A673 (cell line): ENCODE measurements around the gene ANK2. TPM values are rescaled to one million over a fixed set of nuclear protein-coding genes. Genes with fewer than 3 reads are reported as not detected.

Source experiments
- BruUV-seq: library from RNA; stranded (reverse); fragments of 400-500 nt; replicated peaks from 2 replicates; lab custom pipeline; 2021; lab: Mats Ljungman, UMichigan
- CTCF ChIA-PET: fragments of 300-600 bp; sonication (Branson Sonifier 250); formaldehyde crosslinking; loops from one replicate; lab custom pipeline; 2022; ENCODE audit warnings: antibody characterized with exemption; lab: Charles Lee
- POLR2A ChIA-PET: fragments of 300-600 bp; sonication (Branson Sonifier 250); formaldehyde crosslinking; loops from one replicate; lab custom pipeline; 2022; ENCODE audit warnings: antibody characterized with exemption; ENCODE audit not compliant: low non-redundant PET; lab: Charles Lee
- DNase-seq: peaks from one replicate; pipeline ENCODE4 v3.0.0-alpha.2; 2015; ENCODE audit warnings: low spot score
- H3K27ac ChIP-seq: fragments of 200-600 bp; sonication (generic); 2 replicates; pipeline ENCODE4 v1.5.1; 2016; ENCODE audit warnings: mixed run types, low read depth, mild to moderate bottlenecking, mixed read lengths, antibody characterized with exemption, low read length; ENCODE audit not compliant: poor library complexity, severe bottlenecking
- H3K27me3 ChIP-seq: fragments of 200-600 bp; sonication (generic); replicated peaks from 2 replicates; pipeline ENCODE4 v1.6.1; 2017; ENCODE audit warnings: mixed run types, low read depth, mild to moderate bottlenecking, mixed read lengths, antibody characterized with exemption, low read length; ENCODE audit not compliant: insufficient read depth, poor library complexity
- H3K36me3 ChIP-seq: fragments of 200-600 bp; sonication (generic); 2 replicates; pipeline ENCODE4 v1.6.1; 2016; ENCODE audit warnings: mixed run types, mild to moderate bottlenecking, mixed read lengths, antibody characterized with exemption, low read length; ENCODE audit not compliant: insufficient read depth, poor library complexity, severe bottlenecking
- H3K4me1 ChIP-seq: fragments of 200-600 bp; sonication (generic); 2 replicates; pipeline ENCODE4 v1.6.1; 2017; ENCODE audit warnings: mixed run types, mild to moderate bottlenecking, mixed read lengths, antibody characterized with exemption, low read length; ENCODE audit not compliant: insufficient read depth, poor library complexity, severe bottlenecking
- H3K4me3 ChIP-seq: fragments of 200-600 bp; sonication (generic); 2 replicates; pipeline ENCODE4 v1.5.1; 2016; ENCODE audit warnings: low read depth, mixed run types, mild to moderate bottlenecking, mixed read lengths, low read length; ENCODE audit not compliant: poor library complexity, severe bottlenecking
- H3K9me3 ChIP-seq: fragments of 200-600 bp; sonication (generic); 2 replicates; pipeline ENCODE4 v1.6.1; 2016; ENCODE audit warnings: mixed run types, low read depth, mild to moderate bottlenecking, mixed read lengths, antibody characterized with exemption, low read length; ENCODE audit not compliant: poor library complexity, severe bottlenecking
- EZH2 ChIP-seq: fragments of 200-600 bp; sonication (generic); IDR thresholded peaks from 2 replicates; pipeline ENCODE4 v1.6.1; 2017; ENCODE audit warnings: borderline replicate concordance, low read depth, mild to moderate bottlenecking, mixed read lengths, antibody characterized with exemption, low read length; ENCODE audit not compliant: poor library complexity, severe bottlenecking
- intact Hi-C: fragments of 100-400 bp; cut with micrococcal nuclease; formaldehyde crosslinking; loops from one replicate; pipeline ENCODE4 v1.10.0; 2022; ENCODE audit not compliant: unreplicated experiment
- total RNA-seq: library from RNA; stranded (reverse); gene quantifications from 2 replicates; pipeline ENCODE4 v1.2.3, GENCODE V29; 2021
- TF ChIP-seq, protein P1 (sequence below): fragments of 300-800, 200-600 bp; sonication (generic); conservative IDR thresholded peaks from 2 replicates; pipeline ENCODE4 v1.5.1; 2017; ENCODE audit warnings: low read depth, mild to moderate bottlenecking, antibody characterized with exemption, low read length, moderate library complexity, mixed read lengths

ANK2 gene
- total RNA-seq, 1 experiment from 2014 or later, result 12.7 TPM

DNA sequence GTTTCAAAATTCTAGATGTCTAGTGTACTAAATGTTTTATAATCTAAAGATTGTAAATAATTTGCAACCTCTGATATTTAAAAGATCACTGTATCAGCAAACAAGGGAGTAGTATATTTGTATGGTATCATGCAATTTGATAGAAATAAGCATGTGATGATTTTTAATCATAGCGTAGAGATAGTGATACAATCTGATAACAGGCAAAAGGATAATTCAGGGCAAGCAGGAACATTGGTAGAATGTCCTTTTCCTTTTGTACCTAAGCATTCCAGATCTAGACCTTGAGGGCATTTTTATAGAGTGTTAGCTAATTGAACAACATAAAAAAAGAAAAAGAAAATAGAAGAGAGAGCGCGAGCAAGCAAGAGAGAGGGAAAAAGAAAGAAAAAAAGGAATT, 1.4 kb downstream of the ANK2 start:
- no peak for TF ChIP-seq EZH2
- TF ChIP-seq, protein P1, sequence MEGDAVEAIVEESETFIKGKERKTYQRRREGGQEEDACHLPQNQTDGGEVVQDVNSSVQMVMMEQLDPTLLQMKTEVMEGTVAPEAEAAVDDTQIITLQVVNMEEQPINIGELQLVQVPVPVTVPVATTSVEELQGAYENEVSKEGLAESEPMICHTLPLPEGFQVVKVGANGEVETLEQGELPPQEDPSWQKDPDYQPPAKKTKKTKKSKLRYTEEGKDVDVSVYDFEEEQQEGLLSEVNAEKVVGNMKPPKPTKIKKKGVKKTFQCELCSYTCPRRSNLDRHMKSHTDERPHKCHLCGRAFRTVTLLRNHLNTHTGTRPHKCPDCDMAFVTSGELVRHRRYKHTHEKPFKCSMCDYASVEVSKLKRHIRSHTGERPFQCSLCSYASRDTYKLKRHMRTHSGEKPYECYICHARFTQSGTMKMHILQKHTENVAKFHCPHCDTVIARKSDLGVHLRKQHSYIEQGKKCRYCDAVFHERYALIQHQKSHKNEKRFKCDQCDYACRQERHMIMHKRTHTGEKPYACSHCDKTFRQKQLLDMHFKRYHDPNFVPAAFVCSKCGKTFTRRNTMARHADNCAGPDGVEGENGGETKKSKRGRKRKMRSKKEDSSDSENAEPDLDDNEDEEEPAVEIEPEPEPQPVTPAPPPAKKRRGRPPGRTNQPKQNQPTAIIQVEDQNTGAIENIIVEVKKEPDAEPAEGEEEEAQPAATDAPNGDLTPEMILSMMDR, result no peak
- no peak for DNase-seq
- Histone ChIP-seq H3K27me3 (no peaks in the 10 kb centered on the region), H3K4me1 (no peaks in the 10 kb centered on the region), H3K4me3 (no peak overlapping the region), H3K27ac (no peak overlapping the region), H3K36me3 (no peaks in the 10 kb centered on the region), H3K9me3 (no peaks in the 10 kb centered on the region)
- ChIA-PET POLR2A (no interaction called here), CTCF (no interaction called here)
- no TSS peak for BruUV-seq
- intact Hi-C loops, result no loop called here

DNA sequence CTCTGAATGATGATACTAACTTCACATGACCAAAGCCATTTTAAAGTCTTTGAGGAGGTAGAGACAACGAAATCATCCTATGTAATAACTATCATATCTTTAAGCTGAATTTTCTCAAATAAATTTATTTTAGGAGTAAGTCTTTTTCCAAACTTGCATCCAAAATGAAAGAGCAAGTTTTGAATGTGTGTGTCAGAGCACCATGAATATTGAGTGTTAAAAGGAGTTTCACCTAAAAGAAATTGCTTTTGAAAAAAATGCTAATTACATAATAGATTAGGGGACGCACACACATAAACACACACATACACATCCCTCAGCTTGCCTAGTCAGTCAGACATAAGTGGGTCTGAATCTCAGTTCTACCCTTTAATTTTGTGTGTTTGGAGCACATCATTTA, 1.9 kb downstream of the ANK2 start:
- intact Hi-C loops, result no loop called here
- CTCF ChIA-PET, result no interaction called here
- no peaks in the 10 kb centered on the region for H3K36me3 ChIP-seq
- H3K27me3 ChIP-seq, result no peaks in the 10 kb centered on the region
- H3K4me3 ChIP-seq, result no peak overlapping the region
- H3K9me3 ChIP-seq, result no peaks in the 10 kb centered on the region
- no peak for DNase-seq
- no peak for TF ChIP-seq EZH2
- TF ChIP-seq, protein P1, result no peak
- H3K27ac ChIP-seq, result no peak overlapping the region
- no TSS peak for BruUV-seq
- POLR2A ChIA-PET, result no interaction called here
- no peaks in the 10 kb centered on the region for H3K4me1 ChIP-seq

DNA sequence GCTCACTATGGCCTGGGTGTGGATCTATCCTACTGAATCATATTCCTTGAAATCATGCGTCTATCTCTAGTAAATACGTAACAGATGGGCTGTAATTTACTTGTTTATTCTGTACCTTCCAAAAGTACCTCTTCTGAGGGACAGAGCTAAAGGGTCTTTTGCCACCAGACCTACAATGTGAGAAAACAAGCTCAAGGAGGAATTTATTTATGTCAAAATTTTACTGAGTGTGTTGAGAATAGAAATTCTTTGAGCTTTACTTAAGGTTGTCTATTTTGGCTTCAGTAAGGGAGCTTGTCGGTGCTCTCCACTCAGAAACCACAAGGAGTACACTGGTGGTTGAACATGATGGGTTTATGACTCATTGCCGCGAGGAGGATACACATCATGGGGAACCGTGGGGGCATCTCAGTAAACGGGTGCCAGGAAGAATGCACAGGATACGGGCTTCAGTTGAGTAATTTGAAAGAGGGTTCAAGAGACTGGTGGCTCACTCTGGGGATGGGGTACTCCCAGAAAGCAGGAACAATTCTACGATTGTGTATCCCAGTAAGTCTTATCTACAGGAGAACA, 3.0 kb downstream of the ANK2 start:
- Histone ChIP-seq H3K4me1 (no peaks in the 10 kb centered on the region), H3K27ac (no peak overlapping the region), H3K4me3 (no peak overlapping the region), H3K27me3 (no peaks in the 10 kb centered on the region), H3K9me3 (no peaks in the 10 kb centered on the region), H3K36me3 (no peaks in the 10 kb centered on the region)
- POLR2A ChIA-PET, result no interaction called here
- TF ChIP-seq EZH2, result no peak
- TF ChIP-seq, protein P1, result no peak
- CTCF ChIA-PET, result no interaction called here
- intact Hi-C loops, result no loop called here
- no peak for DNase-seq
- no TSS peak for BruUV-seq
